ENCODE measurements around the gene VKORC1. TPM values are rescaled to one million over a fixed set of nuclear protein-coding genes. Genes with fewer than 3 reads are reported as not detected.

VKORC1 gene
- total RNA-seq, 1 experiment from 2014 or later, result 83.8 TPM

- Histone ChIP-seq H2AFZ (ENCODE audit: low read depth, low read length, poor library complexity, severe bottlenecking) (no peak overlapping the region), H3K4me1 (ENCODE audit: control insufficient read depth in 1 of 2, insufficient read depth in 2 of 2, low read length in 2 of 2) (peaks cover 3 to 19% of the 10 kb centered on the region in 2 experiments; a peak in 2 of 4 replicates), H3K36me3 (ENCODE audit: control insufficient read depth in 1 of 2, insufficient read depth in 2 of 2, low read length in 2 of 2) (peaks cover 19 to 42% of the 10 kb centered on the region in 2 experiments), H3K4me3 (replicated peaks in 1 of 2; ENCODE audit: low read depth in 1 of 2, low read length in 2 of 2) (no peak overlapping the region), H3K27ac (ENCODE audit: low read depth, low read length) (no peak overlapping the region), H3K27me3 (ENCODE audit: insufficient read depth, low read length) (no peaks in the 10 kb centered on the region), H3K9me3 (ENCODE audit: control insufficient read depth in 1 of 2, insufficient read depth in 1 of 2, low read depth in 1 of 2, low read length in 2 of 2) (no peaks in the 10 kb centered on the region), H3K4me2 (ENCODE audit: low read length) (no peak overlapping the region), H3K79me2 (ENCODE audit: insufficient read depth, low read length) (peaks cover 36% of the 10 kb centered on the region), H3K9ac (ENCODE audit: low read length) (no peak overlapping the region), H4K20me1 (ENCODE audit: insufficient read depth) (no peaks in the 10 kb centered on the region), H3K9me2 (ENCODE audit: insufficient read depth) (no peaks in the 10 kb centered on the region)
- ChIA-PET RAD21 (ENCODE audit: low non-redundant PET in 1 of 2, low total read pairs in 2 of 2, uncharacterized antibody in 2 of 2, unreplicated experiment in 2 of 2) (no interaction called here), CTCF (no interaction called here), POLR2A (no interaction called here)
- intact Hi-C loops (cut with micrococcal nuclease), result loop anchor here (10.0 kb wide), 1 partner anchor 375 kb away; the partner anchor contains the start of gene ARMC5
- BruUV-seq (replicated peaks), result no TSS peak
- ATAC-seq, result no peak
- TF ChIP-seq REST (IDR thresholded peaks at IDR 0.05; ENCODE audit: low read depth) (no peak), YY1 (IDR thresholded peaks at IDR 0.05; ENCODE audit: extremely low read depth, insufficient replicate concordance, low read depth, low read length) (no peak), SP1 (IDR thresholded peaks at IDR 0.05; ENCODE audit: low read depth) (no peak), EZH2 (IDR thresholded peaks at IDR 0.05) (no peak), ELF1 (IDR thresholded peaks at IDR 0.05; ENCODE audit: borderline replicate concordance, low read depth) (no peak), CBX3 (IDR thresholded peaks at IDR 0.05; ENCODE audit: low read depth) (no peak), SIN3A (IDR thresholded peaks at IDR 0.05; ENCODE audit: low read depth) (no peak), TCF7L2 (IDR thresholded peaks at IDR 0.05; ENCODE audit: borderline replicate concordance, extremely low read depth, insufficient read depth, insufficient read length) (no peak), ATF3 (IDR thresholded peaks at IDR 0.05) (no peak), ZFX (IDR thresholded peaks at IDR 0.05) (no peak), CEBPB (IDR thresholded peaks at IDR 0.05; ENCODE audit: low read depth) (no peak), CTCF (IDR thresholded peaks at IDR 0.05 in 2 of 3, conservative IDR thresholded peaks at IDR 0.05 in 1 of 3; ENCODE audit: borderline replicate concordance in 1 of 3, insufficient read depth in 1 of 3, low read depth in 2 of 3, low read length in 2 of 3) (no peak), JUND (IDR thresholded peaks at IDR 0.05) (no peak), ZNF274 (IDR thresholded peaks at IDR 0.05; ENCODE audit: low read depth, low read length) (no peak)
- no peak for DNase-seq (ENCODE audit: low read depth, low spot score)
These were observed 15.2 kb downstream of the VKORC1 start for GRCh38 chr16:31079342-31079944.

Data from HCT116 (cell line).